RPMI8226 (cell line): ENCODE results near the gene LRRC8B.

Experiments
- DNase-seq: peaks from one replicate; pipeline ENCODE4 v3.0.0-alpha.2; 2015

LRRC8B gene

DNA sequence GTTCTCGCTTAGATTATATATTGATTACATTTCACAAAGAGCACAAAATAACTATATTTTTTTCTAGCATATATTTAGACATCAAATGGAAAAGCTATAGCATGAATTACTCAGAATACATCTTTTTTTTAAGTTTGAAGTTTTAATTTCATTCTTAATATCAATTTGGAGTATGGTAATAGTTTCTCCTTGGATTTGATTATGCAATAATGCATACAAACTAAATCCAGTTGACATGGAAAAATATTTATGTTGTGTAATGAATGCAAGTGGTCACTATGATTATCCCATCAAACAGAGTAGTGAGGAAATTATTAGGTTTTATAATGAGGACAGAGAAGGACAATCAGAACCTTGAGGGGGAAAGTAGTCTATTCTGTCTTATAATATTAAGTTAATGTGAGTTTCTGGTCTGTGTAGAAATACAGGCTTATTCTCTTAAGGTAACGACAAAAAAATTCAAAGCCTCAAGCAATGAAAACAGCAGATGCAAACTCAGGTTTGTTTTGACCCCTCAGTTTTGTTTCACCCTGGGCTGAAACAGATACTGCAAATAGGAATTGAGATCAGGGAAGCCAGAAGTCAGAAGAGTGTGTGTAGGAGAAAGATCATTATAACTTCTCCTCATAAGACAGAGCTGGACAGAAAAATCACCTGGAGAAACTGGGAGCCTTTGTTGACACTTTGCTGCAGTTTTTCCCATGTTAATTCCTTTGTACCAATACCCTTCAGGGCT is 23.7 kb downstream of the LRRC8B start:
- DNase-seq, result no peak

DNA sequence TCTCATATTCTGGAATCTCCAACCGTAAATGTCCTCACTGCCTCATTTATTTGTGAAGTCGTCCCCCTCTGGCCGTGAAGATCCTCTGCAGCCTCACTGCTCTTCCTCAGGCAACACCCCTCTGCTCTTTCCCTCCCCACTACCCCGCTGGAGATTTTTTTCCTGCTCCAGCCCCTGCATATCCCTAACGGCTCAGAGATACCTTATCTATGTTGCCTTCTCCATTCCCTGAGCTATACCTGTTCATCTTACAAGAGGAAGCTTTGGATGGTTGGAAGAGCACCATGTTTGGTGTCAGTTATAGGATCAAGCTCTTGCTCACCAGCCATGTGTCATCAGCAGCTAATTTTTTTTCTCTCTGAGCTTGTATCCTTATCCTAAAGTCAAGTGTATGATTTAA is 26.4 kb downstream of the LRRC8B start:
- no peak for DNase-seq

DNA sequence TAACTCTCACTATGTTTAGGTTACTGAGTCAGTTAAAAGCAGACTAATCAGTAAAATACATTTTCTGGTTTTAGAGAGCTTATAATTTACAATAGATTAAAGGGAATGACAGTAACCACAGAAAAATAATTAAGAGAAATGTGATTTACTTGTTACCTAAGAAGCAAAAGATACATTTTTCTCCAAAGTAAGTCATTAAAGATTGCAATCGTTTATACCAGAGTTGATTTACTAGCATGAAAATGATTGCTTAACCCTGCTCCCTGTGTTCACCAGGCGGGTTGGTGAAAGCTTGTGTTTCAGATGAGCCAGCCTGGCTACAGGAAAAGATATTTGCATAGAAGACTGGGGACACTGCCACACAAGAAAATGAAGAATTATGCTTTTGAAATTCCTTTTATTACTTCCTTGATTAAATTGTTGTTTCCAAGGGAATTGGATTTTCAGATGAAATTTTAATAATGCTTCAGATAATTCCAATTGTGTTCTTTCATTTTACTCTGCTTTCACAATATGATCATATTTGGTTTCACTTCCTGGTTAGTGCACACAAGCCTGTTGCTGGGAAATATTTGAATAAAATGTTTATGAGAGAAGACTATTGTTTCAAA is 27.9 kb downstream of the LRRC8B start:
- DNase-seq, result peak; percentile 33

DNA sequence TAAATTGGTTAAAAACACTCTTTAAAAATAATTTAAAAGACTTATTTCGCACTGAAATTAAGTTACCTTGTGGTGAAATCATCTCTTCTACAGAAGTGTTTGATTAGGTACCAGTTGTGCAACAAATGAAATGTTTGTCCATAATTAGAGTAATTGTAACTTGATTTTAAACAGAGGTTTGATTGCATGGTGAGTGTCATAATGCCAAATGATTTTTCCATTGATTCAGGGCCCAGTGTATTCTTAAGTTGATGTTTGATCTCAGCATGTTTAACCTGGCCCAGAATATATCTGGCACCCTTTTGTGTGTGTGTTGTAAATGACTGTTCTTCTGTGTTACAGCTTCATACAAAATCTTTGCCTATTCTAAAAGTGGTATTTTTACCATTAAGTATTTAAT is 28.5 kb downstream of the LRRC8B start:
- no peak for DNase-seq

DNA sequence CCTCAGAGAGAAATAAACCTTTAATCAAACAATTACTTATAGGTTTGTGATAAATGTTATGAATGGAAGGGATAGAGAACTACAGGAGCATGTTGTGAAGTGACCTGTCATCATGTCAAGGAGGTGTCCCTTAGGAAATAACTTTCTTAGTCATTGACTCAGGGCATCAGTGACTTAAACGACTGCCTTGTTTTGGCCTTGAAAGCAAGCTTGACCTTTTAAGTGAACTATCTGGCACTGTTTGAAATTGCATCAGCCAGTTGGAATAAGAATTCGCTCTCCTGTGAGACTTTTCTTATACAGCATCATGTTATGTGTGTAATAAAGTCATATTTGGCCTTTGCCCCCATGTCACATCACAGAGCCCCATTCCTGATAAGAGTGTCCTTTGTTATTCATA is 30.9 kb downstream of the LRRC8B start:
- no peak for DNase-seq

- no peak for DNase-seq
Observed at GRCh38 chr1:89556726-89557444, 32.3 kb downstream of the LRRC8B start.

DNA sequence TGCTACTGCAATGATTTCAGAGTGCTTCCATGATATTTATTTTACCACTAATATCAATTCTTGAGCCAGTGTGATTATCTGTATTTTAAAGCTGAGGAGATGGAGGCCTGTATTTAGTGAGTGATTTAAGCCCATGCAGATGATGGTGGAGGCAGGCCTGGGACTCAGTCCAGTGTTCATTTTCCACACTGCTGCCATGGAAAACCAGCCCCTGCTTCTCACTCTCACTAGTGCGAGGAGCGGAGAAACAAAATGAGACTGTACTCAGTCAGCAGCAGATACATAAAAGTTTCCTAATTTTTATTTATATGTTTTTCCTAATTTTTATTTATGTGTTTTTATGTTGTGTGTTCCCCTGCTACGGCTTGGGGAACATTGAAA is 32.8 kb downstream of the LRRC8B start:
- DNase-seq, result no peak

GRCh38 chr1:89557956-89558355 is 33.3 kb downstream of the LRRC8B start:
- DNase-seq, result no peak

GRCh38 chr1:89563957-89564604 is 39.5 kb downstream of the LRRC8B start:
- no peak for DNase-seq

GRCh38 chr1:89565521-89565920 is 40.9 kb downstream of the LRRC8B start:
- no peak for DNase-seq

GRCh38 chr1:89566761-89567174 is 42.1 kb downstream of the LRRC8B start:
- DNase-seq, result no peak

DNA sequence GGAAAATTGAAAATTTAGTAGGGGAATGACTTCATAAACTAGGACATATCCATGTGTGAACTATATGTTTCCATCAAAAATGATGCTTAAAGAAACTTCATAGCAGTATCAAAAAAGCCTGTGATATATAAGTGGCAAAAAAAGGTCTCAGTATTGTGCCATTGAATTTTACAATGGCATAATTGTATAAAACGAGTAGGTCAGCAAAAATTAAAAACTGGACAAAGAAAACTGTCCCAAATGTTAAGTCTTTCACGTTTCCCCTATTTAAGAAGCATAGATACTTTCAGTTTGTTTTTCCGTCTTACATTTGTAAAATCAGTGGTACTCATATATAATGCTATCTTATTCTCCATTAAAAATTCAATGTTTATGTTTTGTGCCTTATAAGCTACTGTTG is 43.2 kb downstream of the LRRC8B start:
- no peak for DNase-seq

DNA sequence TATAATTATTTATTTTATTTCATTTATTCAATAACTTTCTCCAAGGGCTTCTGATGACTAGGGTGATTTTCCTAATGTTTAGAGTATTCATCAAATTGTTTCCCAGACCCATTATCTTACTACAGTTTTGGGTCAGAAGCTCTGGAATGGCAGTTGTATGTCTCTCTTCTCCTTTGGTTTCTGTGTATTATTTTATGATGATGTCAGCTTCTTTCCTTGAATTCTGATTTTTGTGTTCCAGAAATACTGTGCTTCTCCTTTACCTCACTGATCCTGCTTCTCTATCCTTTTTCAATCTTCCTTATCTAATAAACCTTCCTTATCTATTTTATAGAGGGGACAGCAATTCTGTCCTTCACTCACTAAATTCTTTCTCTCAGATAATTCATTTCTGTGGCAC is 48.8 kb downstream of the LRRC8B start:
- DNase-seq, result no peak

DNA sequence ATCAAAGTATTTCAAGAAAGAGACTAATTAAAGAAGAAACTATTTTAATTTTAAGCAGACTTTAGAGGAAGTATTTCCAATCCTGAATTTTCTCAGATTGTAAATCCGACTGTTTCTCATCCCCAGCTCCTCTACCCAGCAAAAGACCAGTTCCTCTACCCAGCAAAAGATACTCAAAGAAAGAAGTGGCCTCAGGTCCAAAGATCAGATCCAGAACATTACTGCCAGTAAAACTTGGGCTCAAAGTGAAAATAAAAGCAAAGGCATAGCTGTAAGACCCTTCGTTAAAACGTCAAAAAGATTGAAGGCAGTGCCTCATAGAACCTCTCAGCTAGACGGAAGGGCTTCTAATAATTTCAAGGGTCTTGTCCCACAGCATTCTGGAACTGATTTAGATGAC is 50.0 kb downstream of the LRRC8B start:
- DNase-seq, result no peak

- no peak for DNase-seq
Observed at GRCh38 chr1:89575207-89575606, 50.6 kb downstream of the LRRC8B start.

DNA sequence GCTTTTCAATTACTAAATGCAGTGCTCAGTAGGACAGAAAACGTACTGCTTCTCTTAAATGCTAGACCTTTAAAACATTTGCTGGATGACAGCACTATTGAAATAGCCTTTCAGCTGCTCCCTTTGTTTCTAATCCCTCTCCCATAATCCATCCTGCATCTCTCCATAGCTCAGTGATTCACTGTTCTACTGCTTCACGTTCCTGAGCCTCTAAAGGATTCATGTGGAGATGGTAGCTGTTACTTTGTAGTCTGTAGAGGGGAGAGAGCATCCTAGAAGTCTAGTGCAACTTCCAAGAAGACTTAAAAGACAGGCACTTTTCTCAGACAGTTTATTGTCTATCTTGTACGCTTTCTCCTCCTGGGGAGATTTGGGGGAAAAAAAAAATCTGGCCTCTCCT is 51.4 kb downstream of the LRRC8B start:
- DNase-seq, result no peak

DNA sequence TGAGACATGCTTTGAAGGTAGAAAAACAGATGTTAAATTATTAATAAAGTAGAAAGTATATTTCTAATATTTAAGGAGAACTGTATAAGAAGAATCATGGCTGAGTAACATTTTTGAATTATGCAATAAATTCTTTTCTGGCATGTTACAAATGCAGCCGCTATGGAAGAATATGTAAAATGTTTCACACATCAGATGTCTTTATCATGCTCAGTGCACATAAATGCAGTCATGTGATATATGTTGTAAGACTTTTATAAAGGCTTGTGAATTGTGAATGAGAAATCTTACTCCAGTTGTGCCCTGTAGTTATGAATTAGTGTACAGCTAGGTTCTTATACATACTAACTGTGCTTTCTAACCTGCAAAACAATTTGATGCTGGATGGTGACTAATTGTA is 53.5 kb downstream of the LRRC8B start:
- no peak for DNase-seq

GRCh38 chr1:89578946-89579684 is 54.5 kb downstream of the LRRC8B start:
- DNase-seq, result no peak

GRCh38 chr1:89580036-89580435 is 55.4 kb downstream of the LRRC8B start:
- DNase-seq, result no peak

GRCh38 chr1:89581859-89582258 is 57.2 kb downstream of the LRRC8B start:
- DNase-seq, result no peak

- no peak for DNase-seq
Observed at GRCh38 chr1:89582571-89582970, 57.9 kb downstream of the LRRC8B start.

- no peak for DNase-seq
Observed at GRCh38 chr1:89584211-89584610, 59.6 kb downstream of the LRRC8B start.

GRCh38 chr1:89584781-89585180 is 60.2 kb downstream of the LRRC8B start:
- DNase-seq, result no peak
